GM18873 (cell line): ENCODE data around the gene DAP.
"Not testable (repeated sequence)": the region's sequence is repeated elsewhere in the genome, so short reads cannot be mapped to it uniquely, and the experiment has no call there.

Experiments
- ATAC-seq: cut with Tn5 transposase; IDR thresholded peaks from one replicate; pipeline ENCODE4 v1.9.1; 2021; ENCODE audit warnings: mild to moderate bottlenecking, moderate library complexity, moderate number of reproducible peaks; ENCODE audit not compliant: unreplicated experiment, low FRiP score

Gene DAP

GRCh38 chr5:10660135-10660534, 100.9 kb downstream of the DAP start:
- no peak for ATAC-seq

- ATAC-seq: no peak
Observed at GRCh38 chr5:10658265-10658664, 102.8 kb downstream of the DAP start.

- ATAC-seq: no peak
Observed at GRCh38 chr5:10655972-10656830, 104.8 kb downstream of the DAP start.

- ATAC-seq: peak; percentile 93
Observed at GRCh38 chr5:10655161-10655971, 105.7 kb downstream of the DAP start.

DNA sequence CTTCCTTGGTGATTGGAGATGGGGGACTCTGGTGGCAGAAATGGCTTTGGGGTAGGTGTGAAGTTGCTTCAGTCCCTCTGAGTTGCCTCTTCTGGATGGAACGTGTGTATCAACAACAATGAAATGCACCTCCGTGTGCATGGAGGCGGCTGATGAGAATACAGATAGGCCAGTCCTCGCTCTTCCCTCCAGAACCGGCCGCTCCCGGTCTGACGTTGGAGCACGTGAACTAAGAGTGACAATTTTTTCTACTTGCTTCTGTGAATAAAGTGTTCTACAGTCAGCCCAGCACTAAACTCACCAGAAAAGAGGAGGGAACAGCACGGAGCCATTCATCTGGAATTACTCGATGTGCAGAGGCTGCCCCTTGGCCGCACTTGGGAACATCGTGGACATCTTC, 106.5 kb downstream of the DAP start:
- no peak for ATAC-seq

GRCh38 chr5:10653751-10654400, 107.2 kb downstream of the DAP start:
- ATAC-seq: no peak

- no peak for ATAC-seq
Observed at GRCh38 chr5:10653043-10653442, 108.0 kb downstream of the DAP start.

DNA sequence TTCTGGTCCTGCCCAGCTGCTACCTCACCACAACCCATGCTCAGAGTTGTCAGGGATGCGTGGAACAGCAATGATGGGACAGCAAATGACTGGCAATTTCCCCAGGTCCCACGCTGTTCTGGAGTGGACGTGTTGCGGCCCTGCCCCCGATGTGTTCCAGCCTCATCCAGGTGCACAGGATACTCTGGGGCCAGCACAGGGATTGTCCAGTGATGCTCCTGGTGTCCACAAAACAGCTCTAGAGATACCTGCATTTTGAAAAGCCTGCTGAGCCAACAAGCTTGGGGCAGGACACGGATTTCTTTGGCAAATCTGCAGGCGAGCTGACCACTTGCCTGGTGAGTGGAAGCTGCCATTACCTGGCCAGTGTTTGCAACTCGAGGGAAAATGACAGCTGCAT, 108.4 kb downstream of the DAP start:
- ATAC-seq: no peak

GRCh38 chr5:10652151-10652550, 108.9 kb downstream of the DAP start:
- ATAC-seq: no peak

DNA sequence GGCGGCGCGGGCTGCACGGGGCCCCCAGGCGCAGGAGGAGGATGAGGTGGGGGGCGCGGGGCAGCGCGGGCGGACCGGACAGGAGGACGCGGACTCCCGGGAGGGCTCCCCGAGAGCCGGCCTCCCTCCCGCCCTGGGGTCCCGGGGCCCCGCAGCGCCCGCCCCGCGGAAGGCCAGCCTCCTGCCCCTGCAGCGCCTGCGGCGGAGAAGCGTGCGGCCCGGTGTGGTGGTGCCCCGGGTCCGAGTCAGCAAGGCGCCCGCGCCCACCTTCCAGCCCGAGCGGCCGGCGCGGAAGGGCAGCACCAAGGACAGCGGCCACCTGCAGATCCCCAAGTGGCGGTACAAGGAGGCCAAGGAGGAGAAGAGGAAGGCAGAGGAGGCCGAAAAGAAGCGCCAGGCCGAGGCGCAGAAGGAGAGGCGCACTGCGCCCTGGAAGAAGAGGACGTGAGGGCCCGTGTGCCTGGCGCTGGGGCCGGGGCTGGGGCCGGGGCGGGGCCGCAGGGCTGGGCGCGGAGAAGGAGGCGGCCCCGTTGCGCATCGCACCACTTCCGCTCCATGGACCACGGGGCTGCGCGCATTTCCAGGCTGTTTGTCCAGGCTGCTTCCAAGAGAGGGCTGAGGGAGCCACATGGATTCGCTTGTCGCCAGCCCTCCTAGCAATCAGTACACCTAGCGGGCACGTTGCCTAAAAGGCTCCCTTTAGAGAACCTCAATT, 111.2 kb downstream of the DAP start:
- ATAC-seq: no peak

DNA sequence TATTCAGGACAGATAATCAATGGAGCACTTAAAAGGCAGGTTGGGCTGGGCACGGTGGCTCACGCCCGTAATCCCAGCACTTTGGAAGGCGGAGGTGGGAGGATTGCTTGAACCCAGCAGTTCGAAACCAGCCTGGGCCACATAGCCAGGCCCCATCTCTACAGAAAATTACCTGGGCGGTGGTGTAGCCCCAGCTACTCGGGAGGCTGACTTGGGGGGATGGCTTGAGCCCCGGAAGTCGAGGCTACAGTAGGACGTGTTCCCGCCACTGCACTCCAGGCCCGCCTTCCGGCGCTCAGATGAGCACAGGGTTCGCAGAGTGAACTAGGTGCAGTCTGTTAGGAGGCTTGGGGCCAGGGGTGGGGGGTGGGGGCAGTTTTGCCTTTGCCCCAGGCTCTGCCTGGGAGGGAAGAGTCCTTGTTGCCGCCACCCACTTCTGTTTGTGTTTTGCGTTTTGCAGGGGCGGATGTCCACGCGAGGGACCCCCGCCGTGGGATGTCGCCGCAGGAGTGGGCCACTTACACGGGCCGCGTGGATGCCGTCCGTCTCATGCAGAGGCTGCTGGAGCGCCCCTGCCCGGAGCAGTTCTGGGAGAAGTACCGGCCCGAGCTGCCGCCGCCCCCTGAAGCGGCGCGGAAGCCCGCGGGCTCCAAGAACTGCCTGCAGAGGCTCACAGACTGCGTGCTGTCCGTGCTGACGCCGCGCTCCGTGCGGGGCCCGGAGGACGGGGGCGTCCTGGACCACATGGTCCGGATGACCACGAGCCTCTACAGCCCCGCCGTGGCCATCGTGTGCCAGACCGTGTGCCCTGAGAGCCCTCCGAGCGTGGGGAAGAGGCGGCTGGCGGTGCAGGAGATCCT, 112.0 kb downstream of the DAP start:
- ATAC-seq: no peak

- no peak for ATAC-seq
Observed at GRCh38 chr5:10647640-10648039, 113.4 kb downstream of the DAP start.

DNA sequence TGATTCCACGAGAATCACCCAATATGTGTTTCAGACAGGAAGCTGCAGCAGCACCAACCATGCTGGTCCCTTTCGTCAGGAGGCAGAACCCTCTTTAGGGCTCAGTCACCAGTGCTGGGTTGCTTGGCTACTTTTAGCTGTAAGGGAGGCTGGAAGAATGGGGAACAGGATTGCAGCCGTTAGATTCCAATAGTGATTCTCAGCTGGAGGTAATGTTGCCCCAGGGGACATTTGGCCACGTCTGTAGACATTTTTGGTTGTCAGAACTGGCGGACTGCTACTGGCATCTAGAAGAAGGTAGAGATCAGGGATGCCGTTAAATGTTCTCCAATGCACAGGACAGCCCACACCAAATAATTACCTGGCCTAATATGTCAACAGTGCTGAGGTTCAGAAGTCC, 115.4 kb downstream of the DAP start:
- ATAC-seq: no peak

DNA sequence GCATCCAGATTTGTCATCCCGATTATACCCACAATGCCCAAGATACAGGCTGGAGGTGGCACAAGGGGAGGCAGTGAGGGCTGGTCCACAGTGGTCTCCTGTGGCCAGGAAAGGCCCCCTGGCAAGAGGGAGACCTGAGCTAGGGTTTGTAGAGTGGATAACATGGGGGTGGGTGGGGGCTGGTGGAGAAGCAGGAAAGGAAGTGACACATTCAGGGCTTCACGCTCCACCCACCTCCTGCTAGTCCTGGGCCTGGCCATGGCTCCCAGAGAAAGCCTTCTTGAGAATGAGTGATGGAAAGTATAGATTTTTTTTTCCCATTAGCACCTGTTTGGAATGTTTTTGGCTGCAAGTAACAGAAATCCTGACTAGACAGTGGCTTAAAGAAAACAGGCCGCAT, 115.9 kb downstream of the DAP start:
- no peak for ATAC-seq

- ATAC-seq: no peak
Observed at GRCh38 chr5:10644192-10644591, 116.8 kb downstream of the DAP start.

GRCh38 chr5:10642367-10642766, 118.7 kb downstream of the DAP start:
- no peak for ATAC-seq

- ATAC-seq: no peak
Observed at GRCh38 chr5:10639846-10640368, 121.1 kb downstream of the DAP start.

GRCh38 chr5:10638723-10639122, 122.3 kb downstream of the DAP start:
- ATAC-seq: not testable (repeated sequence)

- ATAC-seq: no peak
Observed at GRCh38 chr5:10637944-10638343, 123.1 kb downstream of the DAP start.
